Measurements from ENCODE around the gene FOXRED1. TPM values are rescaled to one million over a fixed set of nuclear protein-coding genes. Genes with fewer than 3 reads are reported as not detected.
A peak's percentile ranks its signal among the peaks of the same experiment; 100 is the strongest.

Gene FOXRED1
- total and polyA plus RNA-seq, 9 of the 15 experiments (the other 6 are each of a cell fraction or from before 2014, with no cell fraction given) = 14.1 to 94.4 (median 53.1) TPM

DNA sequence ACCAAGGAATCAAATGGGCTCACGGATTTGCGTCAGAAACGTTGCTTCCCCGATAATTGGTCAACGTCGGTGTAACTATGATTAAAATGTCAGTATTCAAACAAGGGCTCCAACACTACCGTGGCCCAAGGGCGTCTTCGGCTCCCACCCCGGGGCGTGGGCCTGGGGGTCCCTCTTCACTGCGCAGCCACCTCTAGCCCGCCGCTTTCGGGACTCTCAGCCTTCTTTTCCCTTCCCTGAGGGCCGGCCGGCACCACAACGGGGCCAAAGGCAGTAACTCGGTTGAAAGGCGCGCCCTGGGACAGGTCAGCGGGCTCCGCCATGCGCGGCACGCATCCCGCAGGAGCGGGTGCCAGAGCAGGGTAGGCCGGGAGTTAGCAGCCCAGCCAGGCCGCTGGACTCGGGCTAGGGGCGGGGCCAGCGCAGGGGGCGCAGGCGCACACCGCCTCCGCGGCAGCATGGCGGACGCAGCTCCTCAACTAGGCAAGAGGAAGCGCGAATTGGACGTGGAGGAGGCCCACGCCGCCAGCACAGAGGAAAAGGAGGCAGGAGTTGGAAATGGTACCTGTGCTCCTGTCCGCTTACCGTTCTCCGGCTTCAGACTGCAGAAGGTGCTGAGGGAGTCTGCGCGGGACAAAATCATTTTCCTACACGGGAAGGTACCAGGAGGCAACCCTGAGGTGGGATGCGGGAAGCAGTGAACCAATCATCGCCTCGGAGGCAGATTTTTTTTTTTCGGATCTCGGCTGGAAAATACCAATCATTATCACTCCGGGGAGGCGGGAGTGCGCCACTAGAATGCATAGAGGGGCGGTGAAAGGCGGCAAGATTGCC lies 34.9 kb downstream of the FOXRED1 start, which contains the start of gene DCPS (continued):
- TF ChIP-seq, protein P1, sequence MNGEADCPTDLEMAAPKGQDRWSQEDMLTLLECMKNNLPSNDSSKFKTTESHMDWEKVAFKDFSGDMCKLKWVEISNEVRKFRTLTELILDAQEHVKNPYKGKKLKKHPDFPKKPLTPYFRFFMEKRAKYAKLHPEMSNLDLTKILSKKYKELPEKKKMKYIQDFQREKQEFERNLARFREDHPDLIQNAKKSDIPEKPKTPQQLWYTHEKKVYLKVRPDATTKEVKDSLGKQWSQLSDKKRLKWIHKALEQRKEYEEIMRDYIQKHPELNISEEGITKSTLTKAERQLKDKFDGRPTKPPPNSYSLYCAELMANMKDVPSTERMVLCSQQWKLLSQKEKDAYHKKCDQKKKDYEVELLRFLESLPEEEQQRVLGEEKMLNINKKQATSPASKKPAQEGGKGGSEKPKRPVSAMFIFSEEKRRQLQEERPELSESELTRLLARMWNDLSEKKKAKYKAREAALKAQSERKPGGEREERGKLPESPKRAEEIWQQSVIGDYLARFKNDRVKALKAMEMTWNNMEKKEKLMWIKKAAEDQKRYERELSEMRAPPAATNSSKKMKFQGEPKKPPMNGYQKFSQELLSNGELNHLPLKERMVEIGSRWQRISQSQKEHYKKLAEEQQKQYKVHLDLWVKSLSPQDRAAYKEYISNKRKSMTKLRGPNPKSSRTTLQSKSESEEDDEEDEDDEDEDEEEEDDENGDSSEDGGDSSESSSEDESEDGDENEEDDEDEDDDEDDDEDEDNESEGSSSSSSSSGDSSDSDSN (IDR thresholded peaks at IDR 0.05; ENCODE audit: borderline replicate concordance in 1 of 2, low read depth in 2 of 2, low read length in 2 of 2) = peak in 1 of 2 experiments; percentile 72; a peak in 1 of 4 replicates
- TF ChIP-seq ZNF212 (CRISPR knock-in tag; IDR thresholded peaks at IDR 0.05) = no peak
- TF ChIP-seq MAFK (IDR thresholded peaks at IDR 0.05; ENCODE audit: low read length) = no peak
- peak; percentile 63 for TF ChIP-seq ZNF644 (tag; IDR thresholded peaks at IDR 0.05; ENCODE audit: low read depth)
- no peak for TF ChIP-seq MECOM (CRISPR knock-in tag; IDR thresholded peaks at IDR 0.05)
- TF ChIP-seq RBM17 (IDR thresholded peaks at IDR 0.05; ENCODE audit: borderline replicate concordance, low read depth, low read length) = no peak
- TF ChIP-seq ZC3H8 (IDR thresholded peaks at IDR 0.05) = no peak
- peak; percentile 33; the same call in 1 of the 2 replicates for TF ChIP-seq ZNF263 (CRISPR knock-in tag; IDR thresholded peaks at IDR 0.05; ENCODE audit: borderline replicate concordance)
- no peak for TF ChIP-seq RBM14 (IDR thresholded peaks at IDR 0.05; ENCODE audit: borderline replicate concordance, insufficient read depth, low read depth, low read length)
- no peak for TF ChIP-seq YBX1 (IDR thresholded peaks at IDR 0.05)
- peak; percentile 84 for TF ChIP-seq CCNT2 (IDR thresholded peaks at IDR 0.05; ENCODE audit: borderline replicate concordance, extremely low read depth, insufficient read length, low read depth, low read length)
- peak; percentile 74 for TF ChIP-seq SMAD4 (CRISPR knock-in tag; conservative IDR thresholded peaks at IDR 0.05)
- peak; percentile 95 for TF ChIP-seq KAT7 (CRISPR knock-in tag; IDR thresholded peaks at IDR 0.05; ENCODE audit: borderline replicate concordance)
- TF ChIP-seq ZNF589 (CRISPR knock-in tag; IDR thresholded peaks at IDR 0.05; ENCODE audit: low read depth) = no peak
- TF ChIP-seq ZNF436 (CRISPR knock-in tag; IDR thresholded peaks at IDR 0.05) = no peak
- TF ChIP-seq ZNF232 (CRISPR knock-in tag; IDR thresholded peaks at IDR 0.05) = no peak
- TF ChIP-seq, protein P2, sequence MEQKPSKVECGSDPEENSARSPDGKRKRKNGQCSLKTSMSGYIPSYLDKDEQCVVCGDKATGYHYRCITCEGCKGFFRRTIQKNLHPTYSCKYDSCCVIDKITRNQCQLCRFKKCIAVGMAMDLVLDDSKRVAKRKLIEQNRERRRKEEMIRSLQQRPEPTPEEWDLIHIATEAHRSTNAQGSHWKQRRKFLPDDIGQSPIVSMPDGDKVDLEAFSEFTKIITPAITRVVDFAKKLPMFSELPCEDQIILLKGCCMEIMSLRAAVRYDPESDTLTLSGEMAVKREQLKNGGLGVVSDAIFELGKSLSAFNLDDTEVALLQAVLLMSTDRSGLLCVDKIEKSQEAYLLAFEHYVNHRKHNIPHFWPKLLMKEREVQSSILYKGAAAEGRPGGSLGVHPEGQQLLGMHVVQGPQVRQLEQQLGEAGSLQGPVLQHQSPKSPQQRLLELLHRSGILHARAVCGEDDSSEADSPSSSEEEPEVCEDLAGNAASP (IDR thresholded peaks at IDR 0.05) = no peak
- no peak for TF ChIP-seq FOS (IDR thresholded peaks at IDR 0.05; ENCODE audit: extremely low read depth, insufficient read length)
- TF ChIP-seq, protein P3, sequence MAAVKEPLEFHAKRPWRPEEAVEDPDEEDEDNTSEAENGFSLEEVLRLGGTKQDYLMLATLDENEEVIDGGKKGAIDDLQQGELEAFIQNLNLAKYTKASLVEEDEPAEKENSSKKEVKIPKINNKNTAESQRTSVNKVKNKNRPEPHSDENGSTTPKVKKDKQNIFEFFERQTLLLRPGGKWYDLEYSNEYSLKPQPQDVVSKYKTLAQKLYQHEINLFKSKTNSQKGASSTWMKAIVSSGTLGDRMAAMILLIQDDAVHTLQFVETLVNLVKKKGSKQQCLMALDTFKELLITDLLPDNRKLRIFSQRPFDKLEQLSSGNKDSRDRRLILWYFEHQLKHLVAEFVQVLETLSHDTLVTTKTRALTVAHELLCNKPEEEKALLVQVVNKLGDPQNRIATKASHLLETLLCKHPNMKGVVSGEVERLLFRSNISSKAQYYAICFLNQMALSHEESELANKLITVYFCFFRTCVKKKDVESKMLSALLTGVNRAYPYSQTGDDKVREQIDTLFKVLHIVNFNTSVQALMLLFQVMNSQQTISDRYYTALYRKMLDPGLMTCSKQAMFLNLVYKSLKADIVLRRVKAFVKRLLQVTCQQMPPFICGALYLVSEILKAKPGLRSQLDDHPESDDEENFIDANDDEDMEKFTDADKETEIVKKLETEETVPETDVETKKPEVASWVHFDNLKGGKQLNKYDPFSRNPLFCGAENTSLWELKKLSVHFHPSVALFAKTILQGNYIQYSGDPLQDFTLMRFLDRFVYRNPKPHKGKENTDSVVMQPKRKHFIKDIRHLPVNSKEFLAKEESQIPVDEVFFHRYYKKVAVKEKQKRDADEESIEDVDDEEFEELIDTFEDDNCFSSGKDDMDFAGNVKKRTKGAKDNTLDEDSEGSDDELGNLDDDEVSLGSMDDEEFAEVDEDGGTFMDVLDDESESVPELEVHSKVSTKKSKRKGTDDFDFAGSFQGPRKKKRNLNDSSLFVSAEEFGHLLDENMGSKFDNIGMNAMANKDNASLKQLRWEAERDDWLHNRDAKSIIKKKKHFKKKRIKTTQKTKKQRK (IDR thresholded peaks at IDR 0.05; ENCODE audit: borderline replicate concordance, low read depth, low read length) = no peak
- peak; percentile 90 for TF ChIP-seq NFRKB (IDR thresholded peaks at IDR 0.05; ENCODE audit: low read depth)
- no peak for TF ChIP-seq TAF15 (IDR thresholded peaks at IDR 0.05; ENCODE audit: low read depth, low read length)
- TF ChIP-seq ARID1B (IDR thresholded peaks at IDR 0.05) = peak; percentile 46; the same call in 1 of the 2 replicates

All from K562 (cell line).